PFSK-1 (cell line): ENCODE results near the gene DNAJB8.

Experiments
- FOXP2 ChIP-seq: optimal IDR thresholded peaks from 2 replicates; pipeline ENCODE3; 2011; ENCODE audit warnings: borderline replicate concordance, control low read depth, inconsistent platforms; ENCODE audit not compliant: insufficient read depth; ENCODE audit errors: extremely low read length, extremely low read depth
- POLR2AphosphoS5 ChIP-seq: IDR thresholded peaks from 2 replicates; pipeline ENCODE4 v1.6.1; 2012; ENCODE audit warnings: low read depth, mild to moderate bottlenecking, control low read depth, low read length, moderate library complexity
- SIN3A ChIP-seq: IDR thresholded peaks from 2 replicates; pipeline ENCODE4 v1.6.1; 2012; ENCODE audit warnings: mild to moderate bottlenecking, low read length, moderate library complexity, borderline replicate concordance; ENCODE audit not compliant: insufficient read depth
- TAF1 ChIP-seq: IDR thresholded peaks from 2 replicates; pipeline ENCODE4 v1.6.1; 2012; ENCODE audit warnings: low read length, control low read depth, borderline replicate concordance; ENCODE audit not compliant: insufficient read depth
- TF ChIP-seq, protein P1 (sequence below), 2 experiments: IDR thresholded peaks; 2 replicates each; pipeline versions ENCODE4 v1.6.1 to v1.8.0; 2011 to 2012; ENCODE audit warnings: low read depth in 2 of 2, low read length in 2 of 2, control low read depth in 1 of 2, inconsistent platforms in 1 of 2, mild to moderate bottlenecking in 1 of 2, moderate library complexity in 1 of 2; ENCODE audit not compliant: insufficient read depth in 1 of 2

The DNAJB8 gene

DNA sequence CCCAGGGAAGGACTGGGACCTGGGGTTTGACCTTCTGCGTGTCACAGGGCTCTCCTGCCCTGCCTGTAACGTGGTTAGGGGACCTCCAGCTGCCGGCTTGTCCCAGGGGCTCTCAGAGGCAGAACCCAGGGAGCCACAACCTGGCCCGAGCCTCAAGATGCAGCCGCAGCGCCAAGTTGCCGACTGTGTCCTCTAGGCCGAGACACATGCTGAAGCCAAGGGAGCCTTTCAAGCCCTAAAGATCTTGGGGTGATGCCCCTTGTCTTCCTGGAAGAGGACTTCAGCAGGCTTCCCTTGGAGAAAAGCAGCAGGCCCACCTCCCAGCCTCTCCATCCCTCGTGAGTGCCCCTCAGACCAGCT is 7.2 kb downstream of the DNAJB8 start:
- TF ChIP-seq FOXP2 (no peak), POLR2AphosphoS5 (no peak), SIN3A (no peak)
- TF ChIP-seq, protein P1, sequence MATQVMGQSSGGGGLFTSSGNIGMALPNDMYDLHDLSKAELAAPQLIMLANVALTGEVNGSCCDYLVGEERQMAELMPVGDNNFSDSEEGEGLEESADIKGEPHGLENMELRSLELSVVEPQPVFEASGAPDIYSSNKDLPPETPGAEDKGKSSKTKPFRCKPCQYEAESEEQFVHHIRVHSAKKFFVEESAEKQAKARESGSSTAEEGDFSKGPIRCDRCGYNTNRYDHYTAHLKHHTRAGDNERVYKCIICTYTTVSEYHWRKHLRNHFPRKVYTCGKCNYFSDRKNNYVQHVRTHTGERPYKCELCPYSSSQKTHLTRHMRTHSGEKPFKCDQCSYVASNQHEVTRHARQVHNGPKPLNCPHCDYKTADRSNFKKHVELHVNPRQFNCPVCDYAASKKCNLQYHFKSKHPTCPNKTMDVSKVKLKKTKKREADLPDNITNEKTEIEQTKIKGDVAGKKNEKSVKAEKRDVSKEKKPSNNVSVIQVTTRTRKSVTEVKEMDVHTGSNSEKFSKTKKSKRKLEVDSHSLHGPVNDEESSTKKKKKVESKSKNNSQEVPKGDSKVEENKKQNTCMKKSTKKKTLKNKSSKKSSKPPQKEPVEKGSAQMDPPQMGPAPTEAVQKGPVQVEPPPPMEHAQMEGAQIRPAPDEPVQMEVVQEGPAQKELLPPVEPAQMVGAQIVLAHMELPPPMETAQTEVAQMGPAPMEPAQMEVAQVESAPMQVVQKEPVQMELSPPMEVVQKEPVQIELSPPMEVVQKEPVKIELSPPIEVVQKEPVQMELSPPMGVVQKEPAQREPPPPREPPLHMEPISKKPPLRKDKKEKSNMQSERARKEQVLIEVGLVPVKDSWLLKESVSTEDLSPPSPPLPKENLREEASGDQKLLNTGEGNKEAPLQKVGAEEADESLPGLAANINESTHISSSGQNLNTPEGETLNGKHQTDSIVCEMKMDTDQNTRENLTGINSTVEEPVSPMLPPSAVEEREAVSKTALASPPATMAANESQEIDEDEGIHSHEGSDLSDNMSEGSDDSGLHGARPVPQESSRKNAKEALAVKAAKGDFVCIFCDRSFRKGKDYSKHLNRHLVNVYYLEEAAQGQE (IDR thresholded peaks at IDR 0.05; ENCODE audit: insufficient read depth in 1 of 2, low read depth in 2 of 2, low read length in 2 of 2) = no peak

DNA sequence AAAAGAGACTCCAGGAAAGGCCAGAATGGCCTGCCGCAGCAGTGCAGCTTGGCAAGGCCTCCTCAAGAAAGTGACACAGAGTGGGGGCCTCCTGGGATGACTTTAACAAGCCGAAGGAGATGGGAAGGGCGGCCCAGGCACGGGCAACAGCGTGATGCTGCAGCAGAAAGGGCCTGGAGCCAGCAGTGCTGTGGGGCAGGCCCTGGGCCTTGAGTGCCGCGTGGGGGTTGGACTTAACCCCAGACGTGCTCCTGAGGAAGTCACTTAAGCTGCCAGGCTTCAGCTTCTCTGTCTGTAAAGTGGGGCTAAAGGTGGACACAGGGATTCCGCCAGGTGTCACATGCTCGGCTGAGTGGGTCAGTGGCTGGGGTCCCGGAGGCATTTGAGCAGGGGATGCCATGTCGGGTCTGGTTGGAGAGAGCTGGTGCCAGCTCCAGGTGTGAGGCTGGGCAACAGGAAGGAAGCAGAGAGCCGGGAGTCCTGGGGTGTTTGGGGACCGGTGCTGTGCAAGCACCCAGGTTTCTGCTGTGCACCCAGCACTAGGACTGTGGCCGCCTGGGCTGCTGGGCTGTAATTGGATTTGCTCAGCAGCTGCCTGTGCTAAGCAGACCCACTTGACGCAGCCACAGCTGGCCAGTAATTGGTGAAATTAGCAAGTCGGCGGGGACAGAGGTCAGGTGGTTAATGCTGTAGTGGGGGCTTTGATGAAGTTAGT is 7.8 kb downstream of the DNAJB8 start:
- TF ChIP-seq, protein P1 (IDR thresholded peaks at IDR 0.05; ENCODE audit: insufficient read depth in 1 of 2, low read depth in 2 of 2, low read length in 2 of 2) = no peak
- TF ChIP-seq TAF1 (no peak), SIN3A (no peak), POLR2AphosphoS5 (no peak), FOXP2 (no peak)

DNA sequence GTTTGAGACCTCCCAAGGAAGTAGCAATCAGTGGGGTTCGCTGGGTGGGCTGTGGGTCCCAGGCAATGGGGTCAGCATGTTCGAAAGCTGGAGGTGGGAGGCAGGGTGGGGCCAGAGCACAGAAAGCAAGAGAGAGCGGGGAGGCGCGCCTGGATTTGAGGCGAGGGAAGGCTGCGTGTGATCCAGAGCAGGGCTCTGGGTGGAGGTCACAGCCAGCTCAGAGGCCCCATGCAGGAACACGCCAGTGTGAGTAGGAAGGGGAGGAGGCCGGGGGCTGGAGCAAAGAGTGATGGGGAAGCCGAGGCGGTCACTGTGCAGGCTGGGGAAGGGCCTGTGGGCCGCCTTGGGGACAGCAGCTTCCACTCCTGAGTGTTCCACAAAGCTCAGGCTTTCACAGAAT is 8.8 kb downstream of the DNAJB8 start:
- TF ChIP-seq SIN3A = no peak
- TF ChIP-seq TAF1 = no peak

DNA sequence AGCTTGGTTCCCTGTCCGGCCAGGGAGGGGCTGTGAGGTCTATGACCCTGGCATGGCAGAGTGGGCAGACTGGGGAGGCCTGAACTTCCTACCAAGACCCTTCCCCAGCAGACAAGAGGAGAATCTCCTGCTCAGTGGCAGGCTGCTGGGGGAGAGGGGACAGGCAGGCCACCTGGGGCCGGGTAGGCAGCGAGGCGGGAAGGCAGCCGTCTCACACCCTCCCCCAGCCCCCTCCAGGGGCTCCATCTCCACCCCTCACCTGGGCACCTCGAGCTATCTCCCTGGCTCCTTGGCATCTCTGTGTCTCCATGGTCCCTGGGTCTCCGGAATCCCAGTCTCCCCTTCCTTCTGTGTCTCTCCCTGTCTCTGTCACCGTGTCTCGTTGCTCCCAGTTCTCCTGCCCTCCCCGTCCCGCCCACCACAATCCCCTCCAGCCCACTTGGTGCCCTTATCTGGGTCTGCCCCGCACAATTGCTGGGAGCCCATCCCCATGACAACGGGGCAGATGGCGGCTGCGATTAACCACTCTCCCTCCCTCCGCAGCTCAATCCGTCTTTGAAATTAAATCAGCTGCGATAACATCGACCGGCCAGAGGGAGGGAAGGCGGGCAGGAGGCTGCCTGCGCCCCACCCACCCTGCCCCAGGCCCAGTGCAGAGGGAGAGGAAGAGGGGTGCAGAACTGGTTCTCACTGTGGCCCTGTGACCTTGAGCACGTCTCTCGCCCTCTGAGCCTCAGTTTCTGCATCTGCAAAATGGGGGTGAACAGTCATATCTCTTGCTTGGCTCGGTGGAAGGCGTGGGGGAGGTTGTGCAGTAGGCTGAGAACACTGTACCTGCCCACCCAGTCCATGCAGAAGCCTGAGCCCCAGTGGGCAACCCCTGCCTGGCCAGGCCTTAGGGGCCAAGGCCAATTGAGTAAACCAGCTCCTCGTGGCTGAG is 9.6 kb downstream of the DNAJB8 start:
- TF ChIP-seq TAF1 (no peak), SIN3A (no peak)
- TF ChIP-seq, protein P1 (IDR thresholded peaks at IDR 0.05; ENCODE audit: insufficient read depth in 1 of 2, low read depth in 2 of 2, low read length in 2 of 2) = no peak

DNA sequence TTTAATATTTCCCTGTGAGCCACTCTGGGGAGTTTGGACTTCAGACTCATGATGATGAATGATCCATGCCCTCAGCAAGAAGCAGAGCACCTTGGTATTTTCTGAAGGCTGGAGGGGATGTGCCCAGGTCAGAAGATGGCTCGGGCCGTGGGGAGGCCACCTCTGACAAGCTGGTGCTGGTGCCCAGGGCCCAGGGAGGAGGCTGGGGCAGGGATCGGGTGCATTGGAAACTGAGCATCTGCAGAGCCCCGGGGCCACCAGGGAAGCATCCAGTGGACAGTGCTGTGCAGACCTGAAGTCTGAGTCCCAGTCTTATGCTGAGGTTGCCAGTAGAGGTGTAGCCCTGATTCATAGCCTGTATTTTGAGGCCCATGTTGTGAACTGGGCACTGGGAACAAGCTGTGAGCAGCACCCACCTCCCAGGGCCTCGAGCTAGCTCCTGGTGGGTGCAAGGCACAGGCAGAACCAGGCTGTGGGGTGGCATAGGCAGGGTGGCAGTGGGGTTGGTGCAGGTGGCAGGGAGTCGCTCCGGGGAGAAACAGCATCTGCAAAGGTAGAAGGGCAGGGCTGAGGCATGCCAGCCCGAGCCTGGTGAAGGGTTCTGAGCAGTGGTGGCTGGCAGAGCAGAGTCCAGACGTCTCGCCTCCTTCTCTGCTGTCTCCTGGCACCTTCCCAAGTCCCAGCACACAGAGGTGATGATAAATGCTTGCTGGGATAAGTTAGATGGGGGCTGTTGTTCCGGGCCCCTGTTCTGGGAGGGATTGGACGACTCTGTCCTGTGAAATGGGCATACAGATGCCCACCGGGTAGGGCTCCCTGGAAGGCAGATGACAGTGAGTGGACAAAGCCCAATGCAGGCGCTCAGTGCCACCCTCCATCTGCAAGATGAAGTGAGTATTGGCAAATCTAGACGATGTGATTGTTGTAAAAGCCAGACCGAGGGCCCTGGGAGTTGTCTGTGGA is 10.6 kb downstream of the DNAJB8 start:
- TF ChIP-seq FOXP2 (no peak), TAF1 (no peak), POLR2AphosphoS5 (no peak), SIN3A (no peak)
- TF ChIP-seq, protein P1 (IDR thresholded peaks at IDR 0.05; ENCODE audit: insufficient read depth in 1 of 2, low read depth in 2 of 2, low read length in 2 of 2) = no peak
